Activated naive CD8-positive, alpha-beta T cell (primary cell): ENCODE measurements around the gene MC2R.

Source experiments
- H3K27ac Mint-ChIP-seq: one replicate; pipeline ENCODE4 v1.8.0; 2021; ENCODE audit warnings: mixed read lengths
- H3K27me3 Mint-ChIP-seq: one replicate; pipeline ENCODE4 v1.8.0; 2021; ENCODE audit warnings: mixed read lengths
- H3K36me3 Mint-ChIP-seq: one replicate; pipeline ENCODE4 v1.8.0; 2021; ENCODE audit warnings: mixed read lengths
- H3K4me1 Mint-ChIP-seq: one replicate; pipeline ENCODE4 v1.8.0; 2021; ENCODE audit warnings: low read depth, mixed read lengths
- H3K4me3 Mint-ChIP-seq: one replicate; pipeline ENCODE4 v1.8.0; 2021; ENCODE audit warnings: mild to moderate bottlenecking, mixed read lengths
- H3K9me3 Mint-ChIP-seq: one replicate; pipeline ENCODE4 v1.8.0; 2021; ENCODE audit warnings: low read depth, mixed read lengths

MC2R gene

DNA sequence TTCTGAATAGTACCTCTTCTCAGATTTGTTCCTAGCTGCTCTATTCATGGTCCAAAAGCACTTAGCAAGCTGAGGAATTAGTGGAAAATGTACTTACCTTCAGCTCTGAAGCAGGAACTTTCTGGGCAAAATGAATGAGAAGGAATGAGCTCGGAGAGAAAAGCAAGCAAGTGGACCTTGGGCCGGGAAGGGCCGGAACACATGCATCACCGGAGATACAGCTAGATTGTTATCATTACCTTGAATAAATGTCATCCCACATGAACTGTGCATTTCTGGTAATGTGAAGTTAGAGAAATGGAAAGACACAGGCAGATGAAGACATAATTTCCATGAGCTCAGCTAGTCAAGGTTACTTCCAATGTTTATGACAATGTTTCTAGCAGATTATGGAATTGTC, at the start of gene MC2R:
Gene MC2R (minus strand): TSS at position 146 of the 400 bp plus-strand sequence. CDS start 30,018 bp downstream, outside the sequence.
- H3K4me1 Mint-ChIP-seq = no peaks in the 10 kb centered on the region
- H3K9me3 Mint-ChIP-seq = no peaks in the 10 kb centered on the region
- H3K27ac Mint-ChIP-seq = no peak within 1 kb of the TSS
- H3K4me3 Mint-ChIP-seq = no peak within 1 kb of the TSS
- H3K27me3 Mint-ChIP-seq = peaks cover 3% of the 10 kb centered on the region
- H3K36me3 Mint-ChIP-seq = no peaks in the 10 kb centered on the region

- Mint-ChIP-seq H3K27ac (no peak overlapping the region), H3K36me3 (no peaks in the 10 kb centered on the region), H3K9me3 (peaks cover 7% of the 10 kb centered on the region), H3K4me3 (no peak overlapping the region), H3K27me3 (no peaks in the 10 kb centered on the region), H3K4me1 (no peaks in the 10 kb centered on the region)
Measured at GRCh38 chr18:13945811-13946210, 30.5 kb upstream of the MC2R start.

GRCh38 chr18:13943338-13943737, 28.0 kb upstream of the MC2R start:
- H3K4me3 Mint-ChIP-seq = no peak overlapping the region
- H3K27me3 Mint-ChIP-seq = no peaks in the 10 kb centered on the region
- no peaks in the 10 kb centered on the region for H3K4me1 Mint-ChIP-seq
- H3K36me3 Mint-ChIP-seq = no peaks in the 10 kb centered on the region
- H3K9me3 Mint-ChIP-seq = peaks cover 4% of the 10 kb centered on the region
- H3K27ac Mint-ChIP-seq = no peak overlapping the region

DNA sequence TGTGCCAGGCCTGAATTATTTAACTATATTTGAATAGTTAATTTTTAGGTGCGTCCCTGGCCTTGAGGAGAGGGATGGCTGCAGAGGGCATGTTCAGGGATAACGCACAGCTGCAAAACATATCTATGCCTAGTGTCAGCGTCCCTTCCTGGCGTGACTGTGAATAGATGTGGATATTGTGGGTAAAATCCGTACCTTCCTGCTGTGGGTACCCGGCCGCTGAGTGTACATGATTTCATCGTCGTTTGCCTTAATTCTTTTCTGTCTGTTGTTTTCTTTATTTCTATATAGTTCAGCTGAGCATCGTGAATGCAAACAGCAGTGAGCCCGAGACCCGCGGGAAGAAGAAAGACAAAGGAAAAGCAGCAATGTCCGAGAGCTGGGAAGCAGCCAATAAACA, 25.0 kb upstream of the MC2R start:
- Mint-ChIP-seq H3K27ac (no peak overlapping the region), H3K9me3 (peaks cover 3% of the 10 kb centered on the region), H3K4me1 (no peaks in the 10 kb centered on the region), H3K36me3 (no peaks in the 10 kb centered on the region), H3K27me3 (no peaks in the 10 kb centered on the region), H3K4me3 (no peak overlapping the region)

GRCh38 chr18:13934676-13935075, 19.3 kb upstream of the MC2R start:
- no peaks in the 10 kb centered on the region for H3K36me3 Mint-ChIP-seq
- H3K4me1 Mint-ChIP-seq = no peaks in the 10 kb centered on the region
- H3K27ac Mint-ChIP-seq = no peak overlapping the region
- peaks cover under 1% of the 10 kb centered on the region for H3K9me3 Mint-ChIP-seq
- H3K4me3 Mint-ChIP-seq = no peak overlapping the region
- peaks cover 3% of the 10 kb centered on the region for H3K27me3 Mint-ChIP-seq

DNA sequence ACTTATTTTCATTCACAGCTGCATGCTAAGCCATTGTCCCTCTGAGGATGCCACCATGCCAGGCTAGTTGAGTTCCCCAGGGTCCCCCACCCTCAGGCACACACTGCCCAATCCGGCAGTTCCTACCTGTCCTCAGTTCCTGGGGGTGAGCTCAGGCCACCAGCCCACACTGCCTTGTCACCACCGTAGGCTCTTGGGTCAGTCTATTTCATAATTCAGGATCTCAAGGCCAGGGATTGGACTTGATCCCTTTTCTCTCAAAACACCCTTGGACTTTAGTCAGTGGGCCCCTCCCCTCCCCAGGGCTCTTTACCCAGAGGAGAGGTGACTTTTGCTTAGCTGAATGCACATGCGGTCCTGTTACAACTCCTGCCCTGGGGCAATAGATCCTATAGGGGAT, 18.7 kb upstream of the MC2R start:
- H3K9me3 Mint-ChIP-seq = peaks cover 7% of the 10 kb centered on the region
- no peaks in the 10 kb centered on the region for H3K4me1 Mint-ChIP-seq
- peaks cover 3% of the 10 kb centered on the region for H3K27me3 Mint-ChIP-seq
- H3K27ac Mint-ChIP-seq = no peak overlapping the region
- no peaks in the 10 kb centered on the region for H3K36me3 Mint-ChIP-seq
- H3K4me3 Mint-ChIP-seq = no peak overlapping the region

DNA sequence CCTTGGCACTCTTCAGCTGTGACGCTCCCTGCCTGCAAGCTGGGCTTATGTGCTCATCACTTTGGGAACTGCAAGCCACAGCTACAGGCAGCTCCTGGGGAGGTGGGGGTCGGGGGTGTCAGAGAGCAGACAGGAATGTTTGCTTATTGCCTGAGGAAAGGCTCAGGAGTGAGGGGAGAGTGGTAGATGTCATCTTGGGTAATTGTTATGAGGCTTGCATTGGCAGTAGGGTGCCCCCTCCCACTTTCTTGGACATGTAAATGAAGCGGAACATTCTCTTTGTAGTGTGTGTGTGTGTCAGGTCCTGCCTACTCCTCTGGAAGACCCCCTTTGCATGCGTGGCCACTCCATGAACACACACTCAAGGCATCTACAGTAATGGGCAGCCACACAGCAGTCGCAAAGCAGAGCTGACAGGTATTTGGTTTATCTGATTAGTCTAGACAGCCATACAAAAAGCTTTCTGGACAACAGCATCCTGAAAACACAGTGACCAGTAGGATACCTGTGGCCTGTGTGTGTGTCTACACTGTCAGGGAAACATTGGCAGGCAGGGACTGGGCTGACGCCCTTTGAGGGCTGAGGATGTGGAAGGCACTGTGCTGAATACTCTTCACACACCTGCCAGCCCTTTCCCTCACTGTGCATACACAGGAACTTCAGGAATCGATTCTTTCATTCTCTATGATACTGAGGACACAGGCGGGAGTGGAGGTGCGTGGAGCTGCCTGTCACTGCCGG, 17.1 kb upstream of the MC2R start:
- Mint-ChIP-seq H3K36me3 (no peaks in the 10 kb centered on the region), H3K9me3 (peaks cover 15% of the 10 kb centered on the region), H3K4me1 (no peaks in the 10 kb centered on the region), H3K4me3 (no peak overlapping the region), H3K27me3 (peaks cover 3% of the 10 kb centered on the region), H3K27ac (no peak overlapping the region)

DNA sequence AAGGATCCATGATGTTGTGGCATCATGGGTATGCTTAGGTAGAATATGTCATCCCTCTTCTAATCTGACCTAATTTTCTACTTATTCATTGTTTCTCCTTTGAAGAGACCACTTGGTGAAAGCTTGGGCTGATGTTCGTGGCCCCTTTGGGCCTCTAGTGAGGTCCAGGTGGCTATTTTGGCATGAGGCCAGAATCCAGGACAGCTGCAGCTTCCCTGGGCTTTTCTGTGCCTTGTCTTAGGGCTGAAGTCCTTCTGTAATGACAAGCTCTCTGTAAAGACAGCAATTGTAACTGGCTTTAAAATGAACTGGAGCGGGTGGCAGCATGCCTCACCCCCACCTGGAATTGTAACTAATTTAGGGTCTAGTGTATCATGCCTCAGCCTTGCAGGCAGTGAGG, 15.6 kb upstream of the MC2R start:
- Mint-ChIP-seq H3K9me3 (peaks cover 15% of the 10 kb centered on the region), H3K4me1 (no peaks in the 10 kb centered on the region), H3K4me3 (no peak overlapping the region), H3K27me3 (peaks cover 3% of the 10 kb centered on the region), H3K27ac (no peak overlapping the region), H3K36me3 (no peaks in the 10 kb centered on the region)

DNA sequence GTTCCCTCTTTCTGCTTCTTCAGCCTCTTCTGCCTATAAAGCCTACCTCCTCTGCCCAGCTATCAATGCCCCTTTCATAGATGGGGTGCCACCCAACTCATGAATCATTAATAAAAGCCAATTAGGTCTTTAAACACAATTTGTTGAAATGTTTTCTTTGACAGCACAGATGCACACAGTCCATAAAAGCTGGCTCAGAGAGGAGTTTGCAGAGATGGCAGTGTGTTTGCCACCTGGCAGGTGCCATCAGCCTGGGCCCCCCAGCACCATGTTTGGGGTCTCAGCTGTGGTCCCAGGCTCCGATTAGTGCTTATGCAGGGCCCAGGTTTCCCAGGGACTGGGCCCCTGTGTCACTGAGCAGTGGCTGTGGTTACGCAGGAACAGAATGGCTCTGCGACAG, 7.9 kb upstream of the MC2R start:
- Mint-ChIP-seq H3K9me3 (peaks cover 1% of the 10 kb centered on the region), H3K27ac (no peak overlapping the region), H3K4me1 (no peaks in the 10 kb centered on the region), H3K36me3 (no peaks in the 10 kb centered on the region), H3K27me3 (peaks cover 3% of the 10 kb centered on the region), H3K4me3 (no peak overlapping the region)

DNA sequence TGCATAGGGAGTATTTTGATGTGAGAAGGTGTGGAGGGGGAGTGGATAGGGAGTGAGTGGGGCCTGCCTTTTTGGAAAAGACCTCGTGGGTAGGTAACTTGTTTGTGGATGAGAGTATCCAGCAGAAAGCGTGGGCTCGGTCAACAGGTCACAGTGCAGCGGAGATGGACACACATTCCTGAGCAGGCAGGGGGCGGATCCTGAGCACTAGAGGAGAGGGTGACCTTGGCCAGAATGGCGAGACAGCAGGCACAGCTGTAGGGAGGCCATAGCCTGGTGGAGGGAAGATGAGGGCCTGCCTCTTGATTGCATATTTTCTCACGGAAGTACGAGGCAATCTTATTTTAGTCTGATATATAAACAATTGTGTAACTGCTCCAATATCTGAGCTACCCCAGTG, 3.6 kb upstream of the MC2R start:
- H3K36me3 Mint-ChIP-seq = no peaks in the 10 kb centered on the region
- H3K9me3 Mint-ChIP-seq = no peaks in the 10 kb centered on the region
- H3K4me3 Mint-ChIP-seq = no peak overlapping the region
- H3K27ac Mint-ChIP-seq = no peak overlapping the region
- no peaks in the 10 kb centered on the region for H3K4me1 Mint-ChIP-seq
- H3K27me3 Mint-ChIP-seq = peaks cover 3% of the 10 kb centered on the region

DNA sequence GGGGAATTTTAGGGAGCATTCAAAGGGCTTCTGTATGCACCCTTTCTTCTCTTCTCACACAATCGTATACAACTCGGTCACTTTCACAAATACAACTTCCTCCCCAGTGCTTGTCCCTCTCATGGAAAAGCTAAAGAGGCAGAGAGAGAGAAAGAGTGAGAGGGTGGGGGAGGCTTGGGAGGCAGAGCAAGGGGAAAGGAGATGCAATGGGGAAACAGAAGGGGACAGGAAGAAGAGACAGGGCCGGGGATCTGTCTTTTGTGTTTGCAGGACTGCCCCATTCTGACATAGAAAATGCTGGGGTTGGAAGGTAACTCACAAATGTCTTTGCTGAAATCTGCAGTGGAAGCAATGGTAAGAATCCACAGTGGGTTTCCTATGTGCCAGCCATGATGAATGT, 2.1 kb upstream of the MC2R start:
- Mint-ChIP-seq H3K4me1 (no peaks in the 10 kb centered on the region), H3K36me3 (no peaks in the 10 kb centered on the region), H3K4me3 (no peak overlapping the region), H3K9me3 (no peaks in the 10 kb centered on the region), H3K27ac (no peak overlapping the region), H3K27me3 (peaks cover 3% of the 10 kb centered on the region)

DNA sequence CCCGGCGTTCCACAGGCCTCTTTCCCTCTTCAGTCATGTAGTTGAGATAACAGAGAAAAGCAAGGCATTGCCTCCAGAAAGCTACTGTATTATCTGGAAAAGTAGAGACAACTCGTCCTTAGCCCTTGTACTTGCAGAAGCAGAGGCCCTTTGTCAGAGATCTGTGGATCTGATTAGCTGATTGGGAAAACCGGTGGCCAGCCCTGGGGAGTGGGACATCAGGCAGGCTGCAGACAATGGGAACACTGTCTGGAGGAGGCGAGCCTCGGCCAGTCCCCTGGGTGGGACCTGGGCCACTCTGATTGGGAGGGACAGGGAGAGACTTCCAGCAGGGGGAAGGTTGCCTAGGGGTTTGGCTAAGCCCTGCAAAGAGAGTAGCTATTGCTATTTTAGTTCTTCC, 1.2 kb upstream of the MC2R start:
- H3K27ac Mint-ChIP-seq = no peak overlapping the region
- peaks cover 3% of the 10 kb centered on the region for H3K27me3 Mint-ChIP-seq
- H3K9me3 Mint-ChIP-seq = no peaks in the 10 kb centered on the region
- H3K4me3 Mint-ChIP-seq = no peak overlapping the region
- H3K4me1 Mint-ChIP-seq = no peaks in the 10 kb centered on the region
- no peaks in the 10 kb centered on the region for H3K36me3 Mint-ChIP-seq

DNA sequence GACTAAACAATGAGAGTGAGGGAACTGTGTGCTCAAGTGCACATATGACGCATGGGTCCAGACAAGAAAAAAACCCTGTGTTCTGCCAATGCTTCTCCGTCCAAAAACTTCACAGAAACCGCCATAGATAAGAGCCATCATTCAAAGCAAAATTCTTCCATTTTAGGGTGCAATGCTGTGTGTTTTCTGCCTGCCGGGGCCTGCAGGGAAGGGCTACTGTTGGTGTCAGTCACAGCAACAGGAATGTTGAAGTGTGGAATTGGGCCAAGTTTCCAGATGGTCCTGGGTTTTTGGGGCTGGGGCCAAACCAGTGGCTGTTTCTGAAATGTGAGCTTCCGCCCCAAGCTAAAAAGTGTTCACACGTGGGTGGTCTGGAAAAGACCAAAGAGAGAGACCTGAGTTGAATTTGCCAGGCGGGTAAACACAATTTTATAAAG, 677 bp upstream of the MC2R start:
- Mint-ChIP-seq H3K36me3 (no peaks in the 10 kb centered on the region), H3K9me3 (no peaks in the 10 kb centered on the region), H3K27me3 (peaks cover 3% of the 10 kb centered on the region), H3K4me1 (no peaks in the 10 kb centered on the region), H3K27ac (no peak overlapping the region), H3K4me3 (no peak overlapping the region)

GRCh38 chr18:13914756-13915155, 580 bp downstream of the MC2R start:
- no peaks in the 10 kb centered on the region for H3K36me3 Mint-ChIP-seq
- H3K27me3 Mint-ChIP-seq = no peaks in the 10 kb centered on the region
- H3K4me1 Mint-ChIP-seq = no peaks in the 10 kb centered on the region

DNA sequence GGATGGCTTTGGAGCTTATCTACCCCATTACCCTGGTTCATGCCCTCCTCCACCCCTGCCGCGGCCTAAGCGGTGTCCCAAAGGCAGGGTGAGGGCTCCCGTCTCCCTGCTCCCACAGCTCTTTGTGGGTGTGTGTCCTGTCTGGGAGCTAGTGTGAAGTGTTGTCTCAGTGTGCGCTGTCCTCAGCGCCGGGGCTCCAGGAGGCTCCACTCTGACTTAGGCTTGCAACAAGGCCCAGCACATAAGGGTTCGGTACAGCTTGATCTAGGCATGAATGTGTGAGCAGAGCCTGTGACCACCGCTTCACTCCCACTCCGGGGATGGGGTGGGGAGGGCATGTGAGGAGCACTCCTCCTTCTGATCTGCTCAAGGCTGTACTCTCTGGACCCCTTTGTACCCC, 1.2 kb downstream of the MC2R start:
- Mint-ChIP-seq H3K4me3 (no peak overlapping the region), H3K36me3 (no peaks in the 10 kb centered on the region), H3K9me3 (no peaks in the 10 kb centered on the region), H3K4me1 (no peaks in the 10 kb centered on the region), H3K27ac (no peak overlapping the region), H3K27me3 (no peaks in the 10 kb centered on the region)

More at GRCh38 chr18:13914756-13915155, 580 bp downstream of the MC2R start:
- no peak overlapping the region for H3K4me3 Mint-ChIP-seq
- no peak overlapping the region for H3K27ac Mint-ChIP-seq
- no peaks in the 10 kb centered on the region for H3K9me3 Mint-ChIP-seq

- no peaks in the 10 kb centered on the region for H3K27me3 Mint-ChIP-seq
- H3K9me3 Mint-ChIP-seq = no peaks in the 10 kb centered on the region
- no peak overlapping the region for H3K27ac Mint-ChIP-seq
- no peaks in the 10 kb centered on the region for H3K36me3 Mint-ChIP-seq
- H3K4me3 Mint-ChIP-seq = no peak overlapping the region
- no peaks in the 10 kb centered on the region for H3K4me1 Mint-ChIP-seq
Measured at GRCh38 chr18:13913205-13913604, 2.1 kb downstream of the MC2R start.
